Activated CD4-positive, alpha-beta T cell treated with anti-CD3 and anti-CD28 coated beads, Interleukin-2, amount 50 U/mL, for 1 hour (primary cell): ENCODE measurements around the gene STRADB.
"Not testable (repeated sequence)": the region's sequence is repeated elsewhere in the genome, so short reads cannot be mapped to it uniquely, and the experiment has no call there.

Source experiments
- DNase-seq: peaks from one replicate; pipeline ENCODE4 v3.0.0-alpha.2; 2020

Gene STRADB

GRCh38 chr2:201451292-201452057 is at the start of gene STRADB, which contains the start of gene TRAK2:
Gene STRADB (plus strand): TSS chr2:201451740. CDS start chr2:201454841, 3,101 bp downstream.
Gene TRAK2 (minus strand): TSS chr2:201451458. CDS start chr2:201420507, 30,951 bp downstream.
- peak; percentile 94 for DNase-seq

GRCh38 chr2:201401815-201402214 is 49.7 kb upstream of the STRADB start:
- no peak for DNase-seq

GRCh38 chr2:201402651-201403562 is 48.6 kb upstream of the STRADB start:
- no peak for DNase-seq

GRCh38 chr2:201403880-201404279 is 47.7 kb upstream of the STRADB start:
- no peak for DNase-seq

GRCh38 chr2:201404699-201405280 is 46.8 kb upstream of the STRADB start:
- no peak for DNase-seq

- no peak for DNase-seq
Observed at GRCh38 chr2:201406077-201406662, 45.4 kb upstream of the STRADB start.

- DNase-seq, result no peak
Observed at GRCh38 chr2:201407265-201407664, 44.3 kb upstream of the STRADB start.

- no peak for DNase-seq
Observed at GRCh38 chr2:201408931-201409330, 42.6 kb upstream of the STRADB start.

GRCh38 chr2:201411421-201411820 is 40.1 kb upstream of the STRADB start:
- no peak for DNase-seq

- DNase-seq, result no peak
Observed at GRCh38 chr2:201413143-201413542, 38.4 kb upstream of the STRADB start.

- no peak for DNase-seq
Observed at GRCh38 chr2:201413552-201413951, 38.0 kb upstream of the STRADB start.

- no peak for DNase-seq
Observed at GRCh38 chr2:201414099-201415023, 37.2 kb upstream of the STRADB start.

GRCh38 chr2:201415149-201415548 is 36.4 kb upstream of the STRADB start:
- DNase-seq, result no peak

- DNase-seq, result no peak
Observed at GRCh38 chr2:201419057-201419635, 32.4 kb upstream of the STRADB start.

GRCh38 chr2:201419986-201420385 is 31.6 kb upstream of the STRADB start:
- no peak for DNase-seq

GRCh38 chr2:201420442-201421113 is 31.0 kb upstream of the STRADB start:
- DNase-seq, result no peak

GRCh38 chr2:201425952-201426351 is 25.6 kb upstream of the STRADB start:
- DNase-seq, result no peak

GRCh38 chr2:201428366-201428765 is 23.2 kb upstream of the STRADB start:
- not testable (repeated sequence) for DNase-seq

- DNase-seq, result not testable (repeated sequence)
Observed at GRCh38 chr2:201429835-201430234, 21.7 kb upstream of the STRADB start.

- DNase-seq, result not testable (repeated sequence)
Observed at GRCh38 chr2:201430322-201430721, 21.2 kb upstream of the STRADB start.

- DNase-seq, result no peak
Observed at GRCh38 chr2:201430839-201431238, 20.7 kb upstream of the STRADB start.
